Panc1 (cell line): ENCODE results near the gene SLC35F1.

Experiments
- CTCF ChIP-seq: fragments of 450-650 bp; IDR thresholded peaks from 2 replicates; pipeline ENCODE4 v1.5.1; 2017; ENCODE audit warnings: mild to moderate bottlenecking
- POLR2AphosphoS5 ChIP-seq: IDR thresholded peaks from 2 replicates; pipeline ENCODE4 v1.6.1; 2012; ENCODE audit warnings: mild to moderate bottlenecking, low read depth, low read length, moderate library complexity
- SIN3A ChIP-seq: IDR thresholded peaks from 2 replicates; pipeline ENCODE4 v1.6.1; 2012; ENCODE audit warnings: low read depth, mild to moderate bottlenecking, low read length, moderate library complexity, borderline replicate concordance; ENCODE audit not compliant: insufficient read depth
- TF ChIP-seq, protein P1 (sequence below), 2 experiments: IDR thresholded peaks; 2 replicates each; pipeline ENCODE4 v1.6.1; 2011 to 2012; ENCODE audit warnings: low read depth in 2 of 2, control low read depth in 1 of 2, low read length in 1 of 2, mild to moderate bottlenecking in 1 of 2, moderate library complexity in 1 of 2; ENCODE audit not compliant: insufficient read depth in 1 of 2

GRCh38 chr6:118123503-118124037 lies 216.5 kb downstream of the SLC35F1 start:
- no peak for TF ChIP-seq CTCF
- no peak for TF ChIP-seq POLR2AphosphoS5
- no peak for TF ChIP-seq SIN3A
- TF ChIP-seq, protein P1, sequence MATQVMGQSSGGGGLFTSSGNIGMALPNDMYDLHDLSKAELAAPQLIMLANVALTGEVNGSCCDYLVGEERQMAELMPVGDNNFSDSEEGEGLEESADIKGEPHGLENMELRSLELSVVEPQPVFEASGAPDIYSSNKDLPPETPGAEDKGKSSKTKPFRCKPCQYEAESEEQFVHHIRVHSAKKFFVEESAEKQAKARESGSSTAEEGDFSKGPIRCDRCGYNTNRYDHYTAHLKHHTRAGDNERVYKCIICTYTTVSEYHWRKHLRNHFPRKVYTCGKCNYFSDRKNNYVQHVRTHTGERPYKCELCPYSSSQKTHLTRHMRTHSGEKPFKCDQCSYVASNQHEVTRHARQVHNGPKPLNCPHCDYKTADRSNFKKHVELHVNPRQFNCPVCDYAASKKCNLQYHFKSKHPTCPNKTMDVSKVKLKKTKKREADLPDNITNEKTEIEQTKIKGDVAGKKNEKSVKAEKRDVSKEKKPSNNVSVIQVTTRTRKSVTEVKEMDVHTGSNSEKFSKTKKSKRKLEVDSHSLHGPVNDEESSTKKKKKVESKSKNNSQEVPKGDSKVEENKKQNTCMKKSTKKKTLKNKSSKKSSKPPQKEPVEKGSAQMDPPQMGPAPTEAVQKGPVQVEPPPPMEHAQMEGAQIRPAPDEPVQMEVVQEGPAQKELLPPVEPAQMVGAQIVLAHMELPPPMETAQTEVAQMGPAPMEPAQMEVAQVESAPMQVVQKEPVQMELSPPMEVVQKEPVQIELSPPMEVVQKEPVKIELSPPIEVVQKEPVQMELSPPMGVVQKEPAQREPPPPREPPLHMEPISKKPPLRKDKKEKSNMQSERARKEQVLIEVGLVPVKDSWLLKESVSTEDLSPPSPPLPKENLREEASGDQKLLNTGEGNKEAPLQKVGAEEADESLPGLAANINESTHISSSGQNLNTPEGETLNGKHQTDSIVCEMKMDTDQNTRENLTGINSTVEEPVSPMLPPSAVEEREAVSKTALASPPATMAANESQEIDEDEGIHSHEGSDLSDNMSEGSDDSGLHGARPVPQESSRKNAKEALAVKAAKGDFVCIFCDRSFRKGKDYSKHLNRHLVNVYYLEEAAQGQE (IDR thresholded peaks at IDR 0.05; ENCODE audit: insufficient read depth in 1 of 2, low read depth in 2 of 2, low read length in 1 of 2) = no peak
